ENCODE measurements around the gene PALLD.

- TF ChIP-seq POLR2A (IDR thresholded peaks at IDR 0.05) (no peak), CTCF (IDR thresholded peaks at IDR 0.05) (no peak)
Measured at GRCh38 chr4:168489616-168490015, 7.2 kb upstream of the PALLD start.

Measured in right lobe of liver (tissue), 4 donors.